GM21528 (cell line): ENCODE measurements around the gene PPTC7.
"Not testable (repeated sequence)": the region's sequence is repeated elsewhere in the genome, so short reads cannot be mapped to it uniquely, and the experiment has no call there.

Experiments used
- ATAC-seq: cut with Tn5 transposase; IDR thresholded peaks from one replicate; pipeline ENCODE4 v1.9.1; 2021; ENCODE audit warnings: mild to moderate bottlenecking, moderate library complexity; ENCODE audit not compliant: unreplicated experiment, low FRiP score

Gene PPTC7

GRCh38 chr12:110587102-110587501 is 4.0 kb upstream of the PPTC7 start:
- ATAC-seq = not testable (repeated sequence)

- ATAC-seq = no peak
Observed at GRCh38 chr12:110585231-110585799, 2.2 kb upstream of the PPTC7 start.

- peak; percentile 44 for ATAC-seq
Observed at GRCh38 chr12:110582276-110583136, 612 bp downstream of the PPTC7 start.

GRCh38 chr12:110581931-110582275 is 1.2 kb downstream of the PPTC7 start:
- ATAC-seq = no peak

- no peak for ATAC-seq
Observed at GRCh38 chr12:110579535-110580253, 3.4 kb downstream of the PPTC7 start.

- ATAC-seq = no peak
Observed at GRCh38 chr12:110578694-110579534, 4.2 kb downstream of the PPTC7 start.

GRCh38 chr12:110577864-110578693 is 5.0 kb downstream of the PPTC7 start:
- ATAC-seq = no peak

GRCh38 chr12:110576504-110576903 is 6.6 kb downstream of the PPTC7 start:
- no peak for ATAC-seq

- no peak for ATAC-seq
Observed at GRCh38 chr12:110575326-110575725, 7.8 kb downstream of the PPTC7 start.

GRCh38 chr12:110574717-110575230 is 8.3 kb downstream of the PPTC7 start:
- not testable (repeated sequence) for ATAC-seq

- ATAC-seq = no peak
Observed at GRCh38 chr12:110574044-110574443, 9.1 kb downstream of the PPTC7 start.

GRCh38 chr12:110570798-110571197 is 12.3 kb downstream of the PPTC7 start:
- not testable (repeated sequence) for ATAC-seq

- not testable (repeated sequence) for ATAC-seq
Observed at GRCh38 chr12:110569838-110570237, 13.3 kb downstream of the PPTC7 start.

GRCh38 chr12:110568752-110569151 is 14.4 kb downstream of the PPTC7 start:
- ATAC-seq = no peak

- ATAC-seq = no peak
Observed at GRCh38 chr12:110566993-110567392, 16.1 kb downstream of the PPTC7 start.

GRCh38 chr12:110565894-110566871 is 16.9 kb downstream of the PPTC7 start:
- ATAC-seq = no peak

GRCh38 chr12:110564471-110564991 is 18.6 kb downstream of the PPTC7 start:
- ATAC-seq = no peak
